AG08395 (cell line): ENCODE measurements around the gene FADS6.

Source experiments
- DNase-seq: peaks from one replicate; pipeline ENCODE4 v3.0.0; 2012; ENCODE audit warnings: mixed read lengths, low spot score

FADS6 gene

GRCh38 chr17:74866198-74866835 lies 27.1 kb downstream of the FADS6 start:
- DNase-seq = no peak

- no peak for DNase-seq
Measured at GRCh38 chr17:74865504-74866197, 27.8 kb downstream of the FADS6 start.

- peak; percentile 82 for DNase-seq
Measured at GRCh38 chr17:74864866-74865395, 28.5 kb downstream of the FADS6 start.

- DNase-seq = no peak
Measured at GRCh38 chr17:74864297-74864865, 29.1 kb downstream of the FADS6 start.

- DNase-seq = no peak
Measured at GRCh38 chr17:74863420-74864296, 29.8 kb downstream of the FADS6 start.

GRCh38 chr17:74862919-74863318 lies 30.5 kb downstream of the FADS6 start:
- no peak for DNase-seq

- peak; percentile 58 for DNase-seq
Measured at GRCh38 chr17:74862108-74862901, 31.1 kb downstream of the FADS6 start.

- no peak for DNase-seq
Measured at GRCh38 chr17:74861662-74862107, 31.7 kb downstream of the FADS6 start.

- no peak for DNase-seq
Measured at GRCh38 chr17:74860872-74861661, 32.4 kb downstream of the FADS6 start.

- DNase-seq = no peak
Measured at GRCh38 chr17:74860229-74860871, 33.1 kb downstream of the FADS6 start.

- no peak for DNase-seq
Measured at GRCh38 chr17:74859459-74860228, 33.8 kb downstream of the FADS6 start, which contains the start of gene GRIN2C. Gene GRIN2C, minus strand, starts transcription at chr17:74859885. Its CDS starts 4,793 bp downstream, at chr17:74855092.

- peak; percentile 45 for DNase-seq
Measured at GRCh38 chr17:74858672-74859458, 34.6 kb downstream of the FADS6 start.

- no peak for DNase-seq
Measured at GRCh38 chr17:74857191-74857590, 36.2 kb downstream of the FADS6 start.

- DNase-seq = no peak
Measured at GRCh38 chr17:74856112-74856511, 37.3 kb downstream of the FADS6 start.

GRCh38 chr17:74855323-74855722 lies 38.1 kb downstream of the FADS6 start:
- no peak for DNase-seq

- DNase-seq = no peak
Measured at GRCh38 chr17:74854792-74855191, 38.6 kb downstream of the FADS6 start.

- no peak for DNase-seq
Measured at GRCh38 chr17:74853669-74854068, 39.8 kb downstream of the FADS6 start.

GRCh38 chr17:74853048-74853397 lies 40.4 kb downstream of the FADS6 start:
- DNase-seq = no peak
